Panc1 (cell line): ENCODE data around the gene CATSPER3. TPM values are rescaled to one million over a fixed set of nuclear protein-coding genes. Genes with fewer than 3 reads are reported as not detected.

ENCODE experiments used
- ATAC-seq: fragments of 200-7000 bp; cut with Tn5 transposase; 2 replicates; pipeline ENCODE4 v1.9.1; 2020; ENCODE audit warnings: mild to moderate bottlenecking, moderate library complexity
- BruUV-seq: library from RNA; stranded (reverse); fragments of 400-500 nt; replicated peaks from 2 replicates; lab custom pipeline; 2021; lab: Mats Ljungman, UMichigan
- CTCF ChIA-PET: fragments of 300-600 bp; sonication (Branson Sonifier 250); formaldehyde crosslinking; loops from one replicate; lab custom pipeline; 2022; ENCODE audit warnings: antibody characterized with exemption; lab: Charles Lee
- POLR2A ChIA-PET: fragments of 300-600 bp; sonication (Branson Sonifier 250); formaldehyde crosslinking; loops from one replicate; lab custom pipeline; 2022; ENCODE audit warnings: antibody characterized with exemption; lab: Charles Lee
- DNase-seq: peaks from one replicate; pipeline ENCODE4 v3.0.0-alpha.2; 2010; ENCODE audit warnings: low read depth, low spot score
- H3K27ac ChIP-seq: 2 replicates; pipeline ENCODE4 v1.5.1; 2011; ENCODE audit warnings: mild to moderate bottlenecking, low read length, inconsistent platforms
- H3K27me3 ChIP-seq: fragments of 200-500 bp; sonication (Bioruptor generic); 2 replicates; pipeline ENCODE4 v1.6.0; 2014; ENCODE audit warnings: low read length, inconsistent platforms; ENCODE audit not compliant: control insufficient read depth, insufficient read depth
- H3K36me3 ChIP-seq: fragments of 200-500 bp; sonication (Bioruptor generic); 2 replicates; pipeline ENCODE4 v1.5.1; 2014; ENCODE audit warnings: inconsistent platforms, mild to moderate bottlenecking, low read length, moderate library complexity; ENCODE audit not compliant: control insufficient read depth, insufficient read depth
- H3K4me1 ChIP-seq: 2 replicates; pipeline ENCODE4 v1.5.1; 2011; ENCODE audit warnings: inconsistent platforms, mild to moderate bottlenecking, low read length, moderate library complexity; ENCODE audit not compliant: control insufficient read depth, insufficient read depth
- H3K4me3 ChIP-seq, 2 experiments: 2 replicates each; pipeline ENCODE4 v1.5.1; 2011 to 2012; ENCODE audit warnings: low read depth in 2 of 2, low read length in 2 of 2, mild to moderate bottlenecking in 2 of 2, inconsistent platforms in 1 of 2, moderate library complexity in 1 of 2
- H3K9me3 ChIP-seq: fragments of 200-500 bp; sonication (Bioruptor generic); 2 replicates; pipeline ENCODE4 v1.5.1; 2014; ENCODE audit warnings: low read depth, mild to moderate bottlenecking, inconsistent platforms, low read length, moderate library complexity; ENCODE audit not compliant: control insufficient read depth, insufficient read depth
- CTCF ChIP-seq: fragments of 450-650 bp; IDR thresholded peaks from 2 replicates; pipeline ENCODE4 v1.5.1; 2017; ENCODE audit warnings: mild to moderate bottlenecking
- POLR2AphosphoS5 ChIP-seq: IDR thresholded peaks from 2 replicates; pipeline ENCODE4 v1.6.1; 2012; ENCODE audit warnings: mild to moderate bottlenecking, low read depth, low read length, moderate library complexity
- REST ChIP-seq, 2 experiments: IDR thresholded peaks; 2 replicates each; pipeline ENCODE4 v1.6.1; 2011 to 2012; ENCODE audit warnings: low read depth in 2 of 2, control low read depth in 1 of 2, low read length in 1 of 2, mild to moderate bottlenecking in 1 of 2, moderate library complexity in 1 of 2; ENCODE audit not compliant: insufficient read depth in 1 of 2
- SIN3A ChIP-seq: IDR thresholded peaks from 2 replicates; pipeline ENCODE4 v1.6.1; 2012; ENCODE audit warnings: low read depth, mild to moderate bottlenecking, low read length, moderate library complexity, borderline replicate concordance; ENCODE audit not compliant: insufficient read depth
- TCF7L2 ChIP-seq: IDR thresholded peaks from 2 replicates; pipeline ENCODE4 v1.6.1; 2011; ENCODE audit warnings: mild to moderate bottlenecking, low read depth, low read length, inconsistent platforms
- in situ Hi-C: cut with HindIII; loops from 2 replicates; pipeline ENCODE4 v1.10.0; 2016; ENCODE audit warnings: low sequenced_read_pairs, low pct_unique_long_range_greater_than_20kb
- intact Hi-C: fragments of 100-400 bp; cut with micrococcal nuclease; formaldehyde crosslinking; loops from one replicate; pipeline ENCODE4 v1.10.0; 2022; ENCODE audit not compliant: unreplicated experiment
- total RNA-seq: library from RNA; stranded (reverse); gene quantifications from one replicate; pipeline ENCODE4 v1.2.1, GENCODE V29; 2021; ENCODE audit not compliant: unreplicated experiment

CATSPER3 gene
- total RNA-seq, 1 experiment from 2014 or later, result 0.69 TPM

- Histone ChIP-seq H3K27ac (no peak overlapping the region), H3K36me3 (peaks cover 3% of the 10 kb centered on the region; the same call in 1 of the 2 replicates), H3K9me3 (no peaks in the 10 kb centered on the region), H3K4me1 (no peaks in the 10 kb centered on the region), H3K4me3 (no peak overlapping the region), H3K27me3 (no peaks in the 10 kb centered on the region)
- ATAC-seq (no peak), DNase-seq (no peak)
- CTCF ChIA-PET, result no interaction called here
- BruUV-seq, result no TSS peak
- no peak for TF ChIP-seq POLR2AphosphoS5
- TF ChIP-seq SIN3A, result no peak
- TF ChIP-seq CTCF, result no peak
- TF ChIP-seq TCF7L2, result no peak
- no peak for TF ChIP-seq REST (IDR thresholded peaks at IDR 0.05; ENCODE audit: insufficient read depth in 1 of 2, low read depth in 2 of 2, low read length in 1 of 2)
- intact Hi-C loops (no loop called here), in situ Hi-C loops (no loop called here)
- POLR2A ChIA-PET, result no interaction called here
These were observed 2.4 kb upstream of the CATSPER3 start for GRCh38 chr5:134965271-134965825.

- no peak for ATAC-seq
- no peak for TF ChIP-seq TCF7L2
- TF ChIP-seq REST (IDR thresholded peaks at IDR 0.05; ENCODE audit: insufficient read depth in 1 of 2, low read depth in 2 of 2, low read length in 1 of 2), result no peak
- no peak for TF ChIP-seq SIN3A
- no peak for TF ChIP-seq CTCF
- TF ChIP-seq POLR2AphosphoS5, result no peak
- no peak overlapping the region for H3K4me3 ChIP-seq
- H3K4me1 ChIP-seq, result no peaks in the 10 kb centered on the region
- no peak for DNase-seq
- no TSS peak for BruUV-seq
- in situ Hi-C loops (no loop called here), intact Hi-C loops (no loop called here)
- no peak overlapping the region for H3K27ac ChIP-seq
- no peaks in the 10 kb centered on the region for H3K27me3 ChIP-seq
- ChIA-PET CTCF (no interaction called here), POLR2A (no interaction called here)
- H3K9me3 ChIP-seq, result no peaks in the 10 kb centered on the region
- H3K36me3 ChIP-seq, result peaks cover 3% of the 10 kb centered on the region; the same call in 1 of the 2 replicates
These were observed 348 bp downstream of the CATSPER3 start for GRCh38 chr5:134968055-134968454.
